ENCODE measurements around the gene HIPK1. TPM values are rescaled to one million over a fixed set of nuclear protein-coding genes. Genes with fewer than 3 reads are reported as not detected.

HIPK1 gene
- total RNA-seq, 1 experiment from 2014 or later: 41.5 TPM

GRCh38 chr1:113881661-113882060 is 47.5 kb upstream of the HIPK1 start:
- no peak for ATAC-seq
- TF ChIP-seq SIN3A (IDR thresholded peaks at IDR 0.05; ENCODE audit: borderline replicate concordance, insufficient read depth, low read depth, low read length) (no peak), POLR2AphosphoS5 (IDR thresholded peaks at IDR 0.05; ENCODE audit: low read depth, low read length) (no peak)
- DNase-seq (ENCODE audit: low read depth, low spot score): no peak
- Histone ChIP-seq H3K4me1 (ENCODE audit: control insufficient read depth, insufficient read depth, low read length) (no peaks in the 10 kb centered on the region), H3K9me3 (ENCODE audit: control insufficient read depth, insufficient read depth, low read depth, low read length) (no peaks in the 10 kb centered on the region), H3K27ac (ENCODE audit: low read length) (no peak overlapping the region), H3K27me3 (ENCODE audit: control insufficient read depth, insufficient read depth, low read length) (no peaks in the 10 kb centered on the region), H3K4me3 (ENCODE audit: low read depth in 2 of 2, low read length in 2 of 2) (no peak overlapping the region), H3K36me3 (ENCODE audit: control insufficient read depth, insufficient read depth, low read length) (no peaks in the 10 kb centered on the region)
- in situ Hi-C loops (cut with HindIII; ENCODE audit: low pct_unique_long_range_greater_than_20kb, low sequenced_read_pairs) (no loop called here), intact Hi-C loops (cut with micrococcal nuclease; ENCODE audit: unreplicated experiment) (no loop called here)
- BruUV-seq (replicated peaks): no TSS peak
- ChIA-PET POLR2A (no interaction called here), CTCF (no interaction called here)

GRCh38 chr1:113886417-113887401 is 42.4 kb upstream of the HIPK1 start:
- ATAC-seq (no peak), DNase-seq (ENCODE audit: low read depth, low spot score) (no peak)
- intact Hi-C loops (cut with micrococcal nuclease; ENCODE audit: unreplicated experiment): no loop called here
- Histone ChIP-seq H3K36me3 (ENCODE audit: control insufficient read depth, insufficient read depth, low read length) (no peaks in the 10 kb centered on the region), H3K27me3 (ENCODE audit: control insufficient read depth, insufficient read depth, low read length) (no peaks in the 10 kb centered on the region), H3K9me3 (ENCODE audit: control insufficient read depth, insufficient read depth, low read depth, low read length) (no peaks in the 10 kb centered on the region), H3K4me1 (ENCODE audit: control insufficient read depth, insufficient read depth, low read length) (no peaks in the 10 kb centered on the region), H3K4me3 (ENCODE audit: low read depth in 2 of 2, low read length in 2 of 2) (no peak overlapping the region), H3K27ac (ENCODE audit: low read length) (no peak overlapping the region)
- in situ Hi-C loops (cut with HindIII; ENCODE audit: low pct_unique_long_range_greater_than_20kb, low sequenced_read_pairs): no loop called here
- no TSS peak for BruUV-seq (replicated peaks)
- ChIA-PET POLR2A (interaction anchor here (0.5 kb wide), 1 partner anchor 83 kb away, joined by 4 read pairs; no protein-coding TSS in a partner anchor), CTCF (no interaction called here)
- TF ChIP-seq POLR2AphosphoS5 (IDR thresholded peaks at IDR 0.05; ENCODE audit: low read depth, low read length) (no peak), REST (IDR thresholded peaks at IDR 0.05; ENCODE audit: insufficient read depth in 1 of 2, low read depth in 2 of 2, low read length in 1 of 2) (no peak), CTCF (IDR thresholded peaks at IDR 0.05) (no peak), SIN3A (IDR thresholded peaks at IDR 0.05; ENCODE audit: borderline replicate concordance, insufficient read depth, low read depth, low read length) (no peak), TCF7L2 (IDR thresholded peaks at IDR 0.05; ENCODE audit: low read depth, low read length) (no peak)

Data from Panc1 (cell line).